HG02610 (cell line): Measurements from ENCODE around the gene ARHGAP5.

ENCODE experiments used
- ATAC-seq: cut with Tn5 transposase; IDR thresholded peaks from one replicate; pipeline ENCODE4 v1.9.1; 2021; ENCODE audit warnings: mild to moderate bottlenecking, moderate library complexity; ENCODE audit not compliant: unreplicated experiment

Gene ARHGAP5

GRCh38 chr14:32077081-32078022, at the start of gene ARHGAP5:
ARHGAP5 (plus strand) TSS chr14:32077304; CDS start chr14:32090670, 13,366 bp downstream.
- ATAC-seq: peak; percentile 34

GRCh38 chr14:32028599-32028998, 48.5 kb upstream of the ARHGAP5 start:
- no peak for ATAC-seq

GRCh38 chr14:32033543-32033942, 43.6 kb upstream of the ARHGAP5 start:
- no peak for ATAC-seq

- no peak for ATAC-seq
Observed at GRCh38 chr14:32038876-32039275, 38.2 kb upstream of the ARHGAP5 start.

- ATAC-seq: no peak
Observed at GRCh38 chr14:32039401-32040030, 37.6 kb upstream of the ARHGAP5 start.

- no peak for ATAC-seq
Observed at GRCh38 chr14:32043624-32044023, 33.5 kb upstream of the ARHGAP5 start.

GRCh38 chr14:32044454-32044853, 32.6 kb upstream of the ARHGAP5 start:
- no peak for ATAC-seq

- no peak for ATAC-seq
Observed at GRCh38 chr14:32047791-32048190, 29.3 kb upstream of the ARHGAP5 start.

GRCh38 chr14:32049361-32050088, 27.6 kb upstream of the ARHGAP5 start:
- ATAC-seq: no peak

- no peak for ATAC-seq
Observed at GRCh38 chr14:32050878-32051277, 26.2 kb upstream of the ARHGAP5 start.

- ATAC-seq: no peak
Observed at GRCh38 chr14:32054536-32054935, 22.6 kb upstream of the ARHGAP5 start.

GRCh38 chr14:32055175-32055574, 21.9 kb upstream of the ARHGAP5 start:
- ATAC-seq: no peak

- no peak for ATAC-seq
Observed at GRCh38 chr14:32059702-32060101, 17.4 kb upstream of the ARHGAP5 start.

- no peak for ATAC-seq
Observed at GRCh38 chr14:32064931-32065330, 12.2 kb upstream of the ARHGAP5 start.

GRCh38 chr14:32068708-32069107, 8.4 kb upstream of the ARHGAP5 start:
- ATAC-seq: no peak

- ATAC-seq: no peak
Observed at GRCh38 chr14:32070282-32070681, 6.8 kb upstream of the ARHGAP5 start.

- ATAC-seq: no peak
Observed at GRCh38 chr14:32072676-32073075, 4.4 kb upstream of the ARHGAP5 start.

GRCh38 chr14:32073537-32074189, 3.4 kb upstream of the ARHGAP5 start:
- ATAC-seq: peak; percentile 22

GRCh38 chr14:32074887-32075572, 2.1 kb upstream of the ARHGAP5 start:
- ATAC-seq: no peak

- peak; percentile 19 for ATAC-seq
Observed at GRCh38 chr14:32075672-32076277, 1.3 kb upstream of the ARHGAP5 start.
